Hippocampal formation (tissue), 2 donors: ENCODE data around the gene TGFBI.

Experiments used
- DNase-seq, 2 donors: peaks; one replicate each; lab custom pipeline; 2025; lab: John Stamatoyannopoulos, UW

TGFBI gene

GRCh38 chr5:136046246-136046645 lies 17.5 kb downstream of the TGFBI start:
- no peak for DNase-seq

GRCh38 chr5:136047858-136048257 lies 19.1 kb downstream of the TGFBI start:
- no peak for DNase-seq

GRCh38 chr5:136048966-136049365 lies 20.2 kb downstream of the TGFBI start:
- no peak for DNase-seq

GRCh38 chr5:136051486-136052220 lies 22.9 kb downstream of the TGFBI start:
- no peak for DNase-seq

GRCh38 chr5:136052692-136053335 lies 24.0 kb downstream of the TGFBI start:
- no peak for DNase-seq

- DNase-seq, result no peak
Observed at GRCh38 chr5:136053336-136054141, 24.8 kb downstream of the TGFBI start.

- DNase-seq, result no peak
Observed at GRCh38 chr5:136054142-136055019, 25.6 kb downstream of the TGFBI start.

GRCh38 chr5:136055612-136056309 lies 27.0 kb downstream of the TGFBI start:
- DNase-seq, result no peak

GRCh38 chr5:136056336-136056735 lies 27.5 kb downstream of the TGFBI start:
- DNase-seq, result no peak

- no peak for DNase-seq
Observed at GRCh38 chr5:136056771-136057335, 28.1 kb downstream of the TGFBI start.

- no peak for DNase-seq
Observed at GRCh38 chr5:136057401-136058038, 28.7 kb downstream of the TGFBI start.

GRCh38 chr5:136058039-136058971 lies 29.5 kb downstream of the TGFBI start:
- no peak for DNase-seq

GRCh38 chr5:136058972-136059354 lies 30.2 kb downstream of the TGFBI start:
- DNase-seq, result no peak

- DNase-seq, result no peak
Observed at GRCh38 chr5:136060963-136061362, 32.2 kb downstream of the TGFBI start.

GRCh38 chr5:136061630-136062365 lies 33.0 kb downstream of the TGFBI start:
- no peak for DNase-seq

- no peak for DNase-seq
Observed at GRCh38 chr5:136062366-136063274, 33.8 kb downstream of the TGFBI start.

- no peak for DNase-seq
Observed at GRCh38 chr5:136063778-136064465, 35.1 kb downstream of the TGFBI start.
